ENCODE measurements around the gene ARHGAP10.

Gene ARHGAP10, protein sequence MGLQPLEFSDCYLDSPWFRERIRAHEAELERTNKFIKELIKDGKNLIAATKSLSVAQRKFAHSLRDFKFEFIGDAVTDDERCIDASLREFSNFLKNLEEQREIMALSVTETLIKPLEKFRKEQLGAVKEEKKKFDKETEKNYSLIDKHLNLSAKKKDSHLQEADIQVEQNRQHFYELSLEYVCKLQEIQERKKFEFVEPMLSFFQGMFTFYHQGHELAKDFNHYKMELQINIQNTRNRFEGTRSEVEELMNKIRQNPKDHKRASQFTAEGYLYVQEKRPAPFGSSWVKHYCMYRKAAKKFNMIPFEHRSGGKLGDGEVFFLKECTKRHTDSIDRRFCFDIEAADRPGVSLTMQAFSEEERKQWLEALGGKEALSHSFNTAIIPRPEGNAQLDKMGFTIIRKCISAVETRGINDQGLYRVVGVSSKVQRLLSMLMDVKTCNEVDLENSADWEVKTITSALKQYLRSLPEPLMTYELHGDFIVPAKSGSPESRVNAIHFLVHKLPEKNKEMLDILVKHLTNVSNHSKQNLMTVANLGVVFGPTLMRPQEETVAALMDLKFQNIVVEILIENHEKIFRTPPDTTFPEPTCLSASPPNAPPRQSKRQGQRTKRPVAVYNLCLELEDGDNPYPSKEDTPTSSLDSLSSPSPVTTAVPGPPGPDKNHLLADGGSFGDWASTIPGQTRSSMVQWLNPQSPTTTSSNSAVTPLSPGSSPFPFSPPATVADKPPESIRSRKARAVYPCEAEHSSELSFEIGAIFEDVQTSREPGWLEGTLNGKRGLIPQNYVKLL

DNA sequence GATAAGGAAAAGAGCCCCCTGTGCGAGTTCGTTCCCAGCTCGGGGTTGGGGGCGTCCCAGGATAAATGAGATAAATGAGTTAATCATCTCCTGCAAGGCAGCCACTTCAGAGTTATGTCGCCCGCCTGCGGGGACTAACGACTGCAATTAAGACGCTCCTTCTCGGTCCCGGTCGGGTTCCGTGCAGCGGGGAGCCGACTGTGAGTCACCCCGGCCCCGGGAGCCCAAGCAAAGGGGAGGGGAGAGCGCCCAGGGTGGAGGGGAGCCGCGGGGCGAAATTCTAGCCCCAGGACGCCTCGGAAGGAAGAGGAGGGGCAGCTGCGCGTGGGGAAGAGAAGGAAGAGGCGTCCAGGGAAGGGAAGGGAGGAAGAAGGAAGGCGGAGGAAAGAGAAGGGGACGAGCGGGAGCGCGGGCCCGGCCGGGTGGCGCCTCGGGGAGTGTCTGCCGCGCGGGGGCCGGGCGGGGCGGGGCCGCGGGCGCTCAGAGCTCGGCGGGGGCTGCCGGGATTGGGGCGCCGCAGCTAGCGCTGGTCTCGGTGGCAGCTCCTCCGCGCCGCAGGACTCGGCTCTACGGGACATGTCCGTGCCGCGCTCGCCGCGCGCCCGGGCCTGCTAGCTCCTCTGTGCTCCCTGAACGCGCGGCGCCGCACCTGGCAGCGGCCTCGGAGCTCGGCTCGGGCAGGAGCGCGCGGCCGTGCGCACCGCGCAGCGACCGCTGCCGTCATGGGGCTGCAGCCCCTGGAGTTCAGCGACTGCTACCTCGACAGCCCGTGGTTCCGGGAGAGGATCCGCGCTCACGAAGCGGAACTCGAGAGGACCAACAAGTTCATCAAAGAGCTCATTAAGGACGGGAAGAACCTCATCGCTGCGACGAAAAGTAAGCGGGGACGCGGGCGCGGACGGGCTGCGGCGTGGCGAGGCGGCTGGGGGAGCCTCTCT, at the start of gene ARHGAP10:
Gene ARHGAP10 (plus strand): TSS at position 509 of the 938 bp plus-strand sequence. CDS start 214 bp downstream, at position 723.
- peak; percentile 20 to 82 (median 82) for DNase-seq

DNA sequence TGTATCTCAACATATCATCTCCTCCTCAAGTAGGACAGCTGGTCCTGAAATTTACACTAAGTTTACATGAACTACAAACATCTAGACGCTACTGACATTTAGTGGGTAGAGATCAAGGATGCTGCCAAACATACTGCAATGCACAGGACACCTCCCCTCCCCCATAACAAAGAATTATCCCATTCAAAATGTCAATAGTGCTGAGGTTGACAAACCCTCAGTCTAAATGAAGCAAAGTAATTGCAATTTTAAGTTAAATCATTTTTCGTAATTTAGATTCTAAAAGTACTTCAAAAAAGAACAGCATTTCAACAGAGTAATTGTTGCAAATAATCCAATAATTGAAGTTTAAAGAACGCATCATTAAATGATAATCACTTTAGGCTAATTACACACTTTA, 49.1 kb upstream of the ARHGAP10 start:
- peak in 1 of 3 experiments; percentile 50 for DNase-seq

DNA sequence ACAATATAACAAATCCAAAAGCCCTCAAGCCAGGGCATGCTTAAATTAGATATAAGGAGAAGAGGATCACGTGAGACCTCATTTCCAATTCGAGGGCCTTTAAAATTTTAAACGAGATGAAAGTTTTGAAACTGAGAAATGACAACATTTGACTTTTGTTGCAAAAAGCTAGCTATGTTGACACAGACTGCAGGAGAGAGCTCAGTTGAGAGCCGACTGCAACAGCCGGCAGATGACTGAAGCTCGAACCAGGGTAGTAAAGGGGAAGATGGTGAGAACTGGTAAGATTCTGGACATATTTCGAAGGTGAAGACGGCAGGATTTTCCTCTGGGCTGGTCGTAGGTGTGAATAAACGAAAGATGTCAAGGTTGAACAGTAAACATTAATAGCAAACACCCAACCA, 48.7 kb upstream of the ARHGAP10 start:
- DNase-seq: peak in 2 of 3 experiments; percentile 34 to 69

DNA sequence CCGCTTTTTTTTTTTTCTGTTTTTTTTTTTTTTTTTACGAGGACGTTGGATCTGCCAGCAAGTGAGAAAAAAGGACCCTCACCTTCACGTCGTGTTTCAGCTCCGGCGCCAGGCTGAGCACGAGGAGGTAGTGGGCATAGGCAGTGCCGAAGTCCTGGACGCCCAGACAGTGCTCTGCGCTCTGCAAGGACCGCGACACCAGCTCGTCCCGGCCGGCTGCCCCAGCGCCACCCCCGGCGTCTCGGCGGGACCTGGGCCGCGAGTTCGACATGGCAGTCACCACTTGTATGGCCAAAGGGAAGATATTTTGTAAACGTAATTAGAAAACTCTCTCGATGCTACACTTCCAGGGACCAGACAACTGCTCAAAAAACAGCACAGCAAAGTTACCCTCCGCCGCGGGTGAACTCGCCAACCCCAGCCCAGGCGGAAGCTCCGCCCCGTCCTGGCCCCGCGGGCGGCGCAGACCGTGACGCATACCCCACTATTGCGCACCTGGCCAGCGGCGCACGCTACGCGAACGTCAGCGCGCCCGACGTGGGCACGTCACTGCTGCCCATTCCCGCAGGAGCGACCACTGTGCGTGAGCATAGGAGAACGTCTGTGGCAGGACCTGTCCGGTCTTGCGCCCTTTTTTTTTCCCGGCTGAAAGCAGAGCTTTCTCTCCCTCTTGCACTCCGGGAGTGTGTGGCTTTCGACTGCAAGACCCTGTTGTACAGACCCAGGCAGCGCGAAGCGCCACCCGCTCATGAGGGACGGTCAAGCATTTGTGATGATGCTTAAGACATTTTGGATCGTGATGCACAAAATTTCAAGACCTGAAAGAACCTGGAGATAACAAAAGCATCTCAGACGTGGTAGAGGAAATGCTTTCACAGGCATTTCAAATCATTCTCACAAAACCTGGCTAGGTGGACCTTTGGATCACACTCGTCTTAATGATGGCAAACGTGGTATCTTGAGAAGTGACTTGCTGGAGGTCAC, 47.9 kb upstream of the ARHGAP10 start, which contains the start of gene PRMT9:
Gene PRMT9 (minus strand): TSS at position 447 of the 984 bp plus-strand sequence. CDS start 176 bp downstream, at position 271.
- DNase-seq: peak; percentile 70 to 93 (median 89)

DNA sequence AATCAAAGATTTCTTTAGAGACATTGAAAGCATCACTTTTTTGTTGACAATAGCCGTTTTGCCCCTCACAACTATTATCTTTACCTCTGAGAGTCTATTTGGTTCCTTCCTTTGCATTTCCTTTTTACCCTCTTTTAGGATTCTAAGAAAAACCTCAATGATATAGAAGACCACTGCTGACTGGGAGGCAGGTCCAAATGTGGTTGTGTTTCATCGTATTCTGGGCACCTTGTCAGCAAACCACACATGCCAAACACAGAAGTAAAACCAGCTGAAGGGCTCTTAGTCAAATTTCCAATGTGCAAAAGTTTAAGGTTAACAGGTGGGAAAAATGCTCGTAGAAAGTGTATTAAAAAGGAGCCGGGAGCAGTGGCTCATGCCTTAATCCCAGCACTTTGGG, 42.8 kb upstream of the ARHGAP10 start:
- DNase-seq: no peak

DNA sequence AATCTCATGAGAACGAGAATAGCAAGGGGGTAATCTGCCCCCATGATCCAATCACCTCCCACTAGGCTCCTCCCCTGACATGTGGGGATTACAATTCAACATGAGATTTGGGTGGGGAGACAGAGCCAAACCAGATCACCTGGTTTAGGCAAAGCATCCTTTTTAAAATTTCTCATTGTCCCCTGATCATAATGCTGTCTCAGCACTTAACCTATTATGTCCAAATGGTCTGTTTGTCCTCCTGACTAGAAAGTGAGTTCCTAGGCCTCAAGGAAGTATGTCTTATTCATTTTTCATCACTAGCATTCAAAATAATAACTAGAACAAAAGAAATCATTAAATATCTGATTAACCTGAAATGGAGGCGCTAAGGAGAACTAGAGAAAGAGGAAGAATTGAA, 40.1 kb upstream of the ARHGAP10 start:
- no peak for DNase-seq

DNA sequence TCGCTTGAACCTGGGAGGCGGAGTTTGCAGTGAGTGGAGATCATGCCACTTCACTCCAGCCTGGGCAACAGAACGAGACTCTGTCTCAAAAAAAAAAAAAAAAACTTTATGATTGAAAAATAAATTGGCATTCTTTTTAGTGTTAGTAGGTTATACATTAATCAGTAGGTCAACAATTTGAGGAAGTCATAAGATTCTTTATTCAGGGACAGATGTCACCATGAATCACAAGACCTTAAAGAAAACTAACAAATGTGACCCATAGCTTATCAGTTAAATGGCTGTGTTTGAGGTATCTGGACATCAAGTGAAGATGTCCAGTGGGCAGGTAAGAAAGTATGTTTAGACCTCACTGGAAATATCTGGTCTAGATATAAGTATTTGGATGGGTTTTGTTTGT, 38.7 kb upstream of the ARHGAP10 start:
- DNase-seq: no peak

DNA sequence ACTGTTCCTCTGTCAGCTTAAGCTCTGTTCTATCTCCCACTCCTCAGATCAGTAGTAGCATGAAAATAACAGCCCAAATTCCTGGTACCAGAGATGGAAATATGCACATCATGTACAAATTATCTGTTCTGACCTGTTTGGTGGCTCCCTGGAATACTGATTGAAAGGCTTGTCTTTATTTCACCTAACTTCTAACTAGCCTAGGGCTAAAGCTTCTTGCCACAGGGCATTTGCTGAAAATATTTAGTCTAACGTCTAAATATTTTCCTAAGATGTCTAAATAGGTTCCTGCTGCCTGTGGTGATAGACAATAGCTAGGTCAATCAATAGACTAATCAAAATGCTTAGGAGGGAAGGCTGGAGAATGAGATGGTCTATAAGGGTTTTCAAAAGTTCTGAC, 35.0 kb upstream of the ARHGAP10 start:
- DNase-seq: no peak

DNA sequence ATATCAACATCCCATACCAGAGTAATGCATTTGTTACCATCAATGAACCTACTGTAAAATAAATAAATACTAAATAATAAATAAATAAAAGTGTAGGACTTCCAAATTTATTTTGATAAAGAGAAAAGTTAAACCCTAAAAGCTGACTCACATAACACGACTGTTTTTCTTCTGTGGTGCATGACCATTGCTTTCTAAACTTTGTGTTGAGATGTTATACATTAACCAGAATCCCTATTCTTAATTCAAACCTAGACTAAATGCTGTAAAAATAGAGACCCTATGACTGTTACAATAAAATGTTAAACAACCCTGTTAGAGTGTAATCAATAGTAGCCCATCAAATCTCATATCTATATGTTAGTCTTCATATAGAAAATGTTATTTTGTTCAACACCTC, 27.0 kb upstream of the ARHGAP10 start:
- DNase-seq: no peak

DNA sequence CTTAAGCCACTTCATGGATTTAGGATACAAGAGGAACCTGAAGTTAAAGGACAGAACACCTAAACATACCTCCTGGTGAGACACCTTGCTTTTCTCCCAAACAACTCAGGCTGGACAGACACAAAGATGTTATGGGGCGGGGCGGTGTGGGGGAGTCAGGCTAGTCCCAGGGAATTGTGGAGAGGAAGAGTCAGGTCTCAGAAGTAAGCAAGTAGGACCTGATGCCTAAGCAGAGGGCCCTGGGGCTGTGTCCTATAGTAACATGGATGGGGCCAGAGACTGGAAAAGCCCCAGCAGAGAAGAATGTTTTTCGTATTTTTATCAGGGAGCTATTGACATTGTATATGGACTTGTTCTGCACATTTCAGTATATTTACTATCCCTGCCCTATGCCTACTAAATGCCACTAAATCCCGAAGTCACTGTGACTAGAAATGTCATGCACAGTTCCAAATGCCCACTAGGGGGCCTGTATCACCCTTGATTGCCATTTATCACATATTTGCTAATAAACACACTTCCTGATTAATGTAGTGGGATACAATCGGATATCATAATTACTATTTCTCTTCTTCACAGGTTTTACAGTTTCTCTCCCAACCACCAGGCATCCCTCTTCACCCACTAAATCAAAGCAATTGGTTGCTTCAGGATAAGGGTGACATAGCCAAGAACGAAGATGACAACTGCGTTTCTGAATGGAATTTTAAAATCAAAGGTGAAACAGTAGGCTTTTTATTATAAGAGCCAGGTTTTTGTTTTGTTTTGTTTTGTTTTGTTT, 23.8 kb upstream of the ARHGAP10 start:
- DNase-seq: peak; percentile 23 to 70 (median 29)

DNA sequence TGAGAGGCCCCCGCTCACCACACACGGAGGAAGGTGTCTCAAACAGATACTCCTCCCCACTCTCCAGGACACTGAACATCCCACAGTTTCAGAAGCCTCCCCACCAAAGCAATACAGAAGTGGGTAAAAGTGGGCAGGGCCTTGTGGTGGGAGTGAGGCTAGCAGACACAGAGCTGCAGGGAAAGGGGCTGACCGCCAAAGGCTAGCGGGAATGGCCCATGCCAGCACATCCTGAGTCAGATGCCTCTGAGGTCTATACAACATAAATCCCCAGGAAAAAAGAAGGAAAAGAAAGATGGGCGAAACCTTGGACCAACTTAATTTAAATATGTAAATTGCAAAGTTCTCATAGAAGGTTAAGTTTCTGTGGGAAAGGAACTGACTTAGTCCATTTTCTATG, 21.9 kb upstream of the ARHGAP10 start:
- no peak for DNase-seq

DNA sequence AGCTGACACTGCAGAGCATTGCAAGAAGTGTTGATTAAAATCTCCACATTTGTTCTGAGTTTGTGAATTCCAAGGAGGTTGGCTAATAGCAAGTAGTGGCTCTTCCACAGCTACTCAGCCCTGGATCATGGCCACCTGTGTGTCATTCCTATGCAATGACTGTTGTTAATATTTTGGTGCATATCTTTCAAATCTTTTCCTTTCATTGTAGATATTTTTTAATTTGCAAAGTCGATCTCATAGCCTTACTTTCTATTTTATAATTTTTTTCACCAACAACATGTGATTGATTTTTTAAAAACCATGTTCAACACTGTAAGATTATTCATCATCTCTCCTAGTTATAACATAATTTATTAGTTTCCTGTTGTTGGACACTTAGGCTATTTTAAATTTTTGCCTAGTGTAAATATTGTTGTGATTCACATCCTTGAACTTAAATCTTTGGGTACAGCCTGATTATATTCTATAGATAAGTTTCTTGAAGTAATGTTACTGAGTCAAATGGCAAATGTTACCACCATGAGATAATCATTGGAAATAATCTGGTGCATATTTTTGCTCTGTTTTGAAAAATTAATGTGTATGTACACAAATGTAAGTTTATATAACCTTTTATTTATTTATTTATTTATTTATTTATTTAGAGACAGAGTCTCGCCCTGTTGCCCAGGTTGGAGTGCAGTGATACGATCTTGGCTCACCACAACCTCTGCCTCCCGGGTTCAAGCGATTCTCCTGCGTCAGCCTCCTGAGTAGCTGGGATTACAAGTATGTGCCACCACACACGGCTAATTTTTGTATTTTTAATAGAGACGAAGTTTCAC, 17.1 kb upstream of the ARHGAP10 start:
- no peak for DNase-seq

DNA sequence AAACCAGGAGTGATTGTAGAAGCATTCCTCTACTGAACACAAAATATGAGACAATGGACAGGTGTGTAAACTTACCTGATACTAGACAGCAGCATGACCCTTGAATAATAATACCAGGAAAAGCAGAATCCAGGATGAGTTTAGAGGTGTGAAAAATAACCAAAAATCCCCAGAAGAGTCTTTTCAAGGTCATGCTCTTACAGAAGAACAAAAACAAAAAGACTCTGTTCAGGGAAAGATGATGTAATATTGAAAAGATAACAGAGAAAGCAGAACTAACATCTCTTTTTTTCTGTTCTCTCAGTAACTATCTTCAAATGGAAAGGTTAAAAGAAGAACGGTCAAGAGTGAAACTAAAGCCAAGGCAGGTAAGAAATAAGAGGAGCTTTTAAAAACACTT, 14.0 kb upstream of the ARHGAP10 start:
- no peak for DNase-seq

DNA sequence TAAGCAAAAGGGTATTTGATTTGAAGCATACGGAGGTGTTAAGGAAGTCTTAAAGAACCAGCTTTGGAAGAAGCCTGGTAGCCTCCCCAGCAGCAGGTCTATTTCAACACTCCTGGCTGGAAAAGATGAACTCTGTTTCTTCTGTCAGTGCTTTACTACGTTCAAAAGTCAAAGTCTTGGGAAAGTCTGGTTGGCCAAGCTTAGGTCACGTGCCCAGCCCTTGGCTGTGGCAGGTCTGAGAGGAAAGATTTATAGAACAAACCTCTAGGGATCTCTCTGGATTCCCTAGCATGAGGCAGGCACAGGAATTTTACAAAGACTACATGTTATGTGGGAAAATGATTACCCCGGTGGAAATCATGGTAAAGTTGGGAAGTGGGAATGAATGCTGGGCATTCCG, 8.6 kb upstream of the ARHGAP10 start:
- DNase-seq: no peak

DNA sequence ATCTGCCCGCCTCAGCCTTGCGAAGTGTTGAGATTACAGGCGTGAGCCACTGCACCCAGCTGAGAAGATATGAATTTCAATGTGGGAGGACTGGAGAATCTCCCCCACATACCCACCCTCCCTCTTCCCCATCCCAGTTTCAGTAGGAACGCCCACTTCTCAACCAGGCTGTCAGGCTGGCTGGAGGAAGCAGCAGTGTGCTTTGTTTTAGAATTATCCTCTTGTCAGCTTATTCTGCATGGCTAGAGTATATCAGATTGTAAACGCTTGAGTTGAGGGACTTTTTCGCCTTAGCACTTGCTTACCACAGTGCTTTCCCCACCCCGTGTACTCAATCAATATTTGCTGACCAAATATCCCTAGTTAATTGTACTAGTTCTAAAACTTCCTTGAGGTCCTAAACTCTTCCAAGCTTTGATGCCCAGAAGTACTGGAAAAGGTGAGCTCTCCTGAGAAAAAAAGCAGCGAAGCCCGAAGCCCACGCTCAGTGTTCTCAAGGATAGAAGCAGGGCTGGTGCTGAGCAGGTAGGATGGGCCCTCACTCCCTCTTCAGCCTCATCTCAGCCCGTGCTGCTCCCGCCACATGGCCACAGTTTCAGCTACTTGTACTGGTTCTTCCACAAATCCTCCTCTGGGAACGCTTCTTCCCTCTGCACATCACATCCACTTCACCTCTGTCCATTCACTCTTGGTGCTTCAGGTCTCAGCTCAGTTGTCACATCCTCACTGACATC, 7.3 kb upstream of the ARHGAP10 start:
- DNase-seq: no peak

DNA sequence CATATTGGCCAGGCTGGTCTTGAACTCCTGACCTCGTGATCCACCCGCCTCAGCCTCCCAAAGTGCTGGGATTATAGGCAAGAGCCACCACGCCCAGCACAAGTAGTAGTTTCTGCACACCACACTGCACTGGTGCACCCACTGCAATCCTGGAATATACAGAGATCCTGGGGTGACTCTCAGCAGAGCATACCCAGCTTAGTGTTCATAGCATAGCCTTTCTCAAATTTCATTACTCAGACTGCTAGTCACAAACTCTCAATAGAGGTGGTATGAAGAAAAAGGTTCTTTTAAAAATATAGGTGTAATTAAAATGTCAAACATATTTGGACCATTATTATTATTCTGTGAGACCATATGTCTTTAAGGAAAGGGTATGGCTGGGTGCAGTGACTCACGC, 6.2 kb upstream of the ARHGAP10 start:
- DNase-seq: no peak

DNA sequence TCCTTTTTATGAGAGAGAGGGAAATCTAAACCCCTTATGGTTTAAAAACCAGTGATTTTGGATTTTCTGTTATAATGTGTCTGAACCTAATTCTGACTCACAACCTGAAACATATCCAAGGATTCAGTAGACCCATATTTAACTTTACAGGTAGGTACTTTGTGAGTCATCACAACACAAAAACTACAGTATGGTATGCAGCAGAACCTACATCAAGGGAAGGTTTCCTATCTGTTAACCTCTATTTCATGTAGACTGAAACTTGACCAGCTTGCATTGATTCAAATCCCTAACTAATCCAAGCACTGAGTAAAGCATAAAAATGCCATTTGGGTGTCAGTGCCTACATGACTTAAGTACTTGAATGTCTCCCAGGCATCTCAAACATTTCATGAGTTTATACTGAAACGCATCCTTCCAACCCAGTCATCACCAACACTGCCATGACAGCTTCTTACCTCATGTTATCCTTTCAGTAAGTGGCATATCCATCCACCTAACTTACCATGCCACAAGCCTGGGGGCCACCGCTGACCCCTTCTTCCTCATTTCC, 4.3 kb upstream of the ARHGAP10 start:
- no peak for DNase-seq

DNA sequence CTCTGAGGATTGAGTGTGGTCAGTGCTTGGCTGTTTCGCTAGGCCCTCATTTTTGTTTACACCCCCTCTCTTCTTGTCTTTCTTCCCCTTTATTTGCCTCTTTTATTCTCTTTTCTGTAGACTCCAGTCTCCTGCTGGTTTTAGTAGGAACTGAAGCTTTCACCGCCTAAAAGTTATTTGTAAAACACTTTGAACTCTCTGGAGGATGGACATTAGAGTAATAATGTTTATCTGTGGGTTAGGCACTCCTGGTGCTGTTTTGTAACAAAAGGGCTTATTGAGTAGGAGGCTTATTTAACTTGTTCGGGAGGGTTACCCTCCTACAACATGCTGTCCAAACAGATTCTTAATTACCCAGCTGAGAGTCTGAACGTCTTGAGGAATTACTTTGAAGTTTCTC, 1.6 kb upstream of the ARHGAP10 start:
- no peak for DNase-seq
